Measurements from ENCODE around the gene KLHDC4. TPM values are rescaled to one million over a fixed set of nuclear protein-coding genes. Genes with fewer than 3 reads are reported as not detected.

The KLHDC4 gene
- total RNA-seq, 1 experiment from 2014 or later = 117 TPM

GRCh38 chr16:87731607-87732006 is 34.2 kb downstream of the KLHDC4 start:
- POLR2A ChIA-PET = no interaction called here

GRCh38 chr16:87729266-87729954 is 36.4 kb downstream of the KLHDC4 start:
- Mint-ChIP-seq H3K4me3 (ENCODE audit: unreplicated experiment) (no peak overlapping the region), H3K9me3 (ENCODE audit: unreplicated experiment) (no peaks in the 10 kb centered on the region), H3K27ac (ENCODE audit: unreplicated experiment) (no peak overlapping the region), H3K27me3 (ENCODE audit: insufficient read depth, unreplicated experiment) (no peaks in the 10 kb centered on the region), H3K4me1 (ENCODE audit: low read depth, unreplicated experiment) (no peaks in the 10 kb centered on the region), H3K36me3 (ENCODE audit: insufficient read depth, unreplicated experiment) (peaks cover 61% of the 10 kb centered on the region)
- CTCF ChIA-PET = no interaction called here
- Histone ChIP-seq H3K27me3 (replicated peaks; ENCODE audit: control insufficient read depth, insufficient read depth, low read length) (no peaks in the 10 kb centered on the region), H3K9me3 (no peaks in the 10 kb centered on the region), H3K36me3 (ENCODE audit: control insufficient read depth, insufficient read depth, low read length) (peaks cover 4% of the 10 kb centered on the region), H3K4me3 (ENCODE audit: low read depth, low read length) (no peak overlapping the region), H3K4me1 (no peaks in the 10 kb centered on the region)
- no peak for DNase-seq
- intact Hi-C loops (cut with micrococcal nuclease; ENCODE audit: unreplicated experiment) = no loop called here
- TF ChIP-seq CTCF (IDR thresholded peaks at IDR 0.05; ENCODE audit: insufficient read depth in 1 of 2, low read depth in 1 of 2, low read length in 1 of 2, severe bottlenecking in 1 of 2, unreplicated experiment in 1 of 2) = no peak
- POLR2A ChIA-PET = no interaction called here
- no TSS peak for BruUV-seq (replicated peaks)

More at GRCh38 chr16:87731607-87732006, 34.2 kb downstream of the KLHDC4 start:
- Histone ChIP-seq H3K27me3 (replicated peaks; ENCODE audit: control insufficient read depth, insufficient read depth, low read length) (no peaks in the 10 kb centered on the region), H3K9me3 (no peaks in the 10 kb centered on the region), H3K4me3 (ENCODE audit: low read depth, low read length) (no peak overlapping the region), H3K4me1 (no peaks in the 10 kb centered on the region), H3K36me3 (ENCODE audit: control insufficient read depth, insufficient read depth, low read length) (peaks cover 4% of the 10 kb centered on the region)
- Mint-ChIP-seq H3K27me3 (ENCODE audit: insufficient read depth, unreplicated experiment) (no peaks in the 10 kb centered on the region), H3K9me3 (ENCODE audit: unreplicated experiment) (no peaks in the 10 kb centered on the region), H3K27ac (ENCODE audit: unreplicated experiment) (no peak overlapping the region), H3K36me3 (ENCODE audit: insufficient read depth, unreplicated experiment) (peaks cover 61% of the 10 kb centered on the region), H3K4me1 (ENCODE audit: low read depth, unreplicated experiment) (no peaks in the 10 kb centered on the region), H3K4me3 (ENCODE audit: unreplicated experiment) (no peak overlapping the region)
- BruUV-seq (replicated peaks) = no TSS peak
- no peak for DNase-seq
- intact Hi-C loops (cut with micrococcal nuclease; ENCODE audit: unreplicated experiment) = no loop called here
- no peak for TF ChIP-seq CTCF (IDR thresholded peaks at IDR 0.05; ENCODE audit: insufficient read depth in 1 of 2, low read depth in 1 of 2, low read length in 1 of 2, severe bottlenecking in 1 of 2, unreplicated experiment in 1 of 2)
- CTCF ChIA-PET = interaction anchor here (0.6 kb wide), 1 partner anchor 22 kb away, joined by 4 read pairs; no protein-coding TSS in a partner anchor

- Mint-ChIP-seq H3K27me3 (ENCODE audit: insufficient read depth, unreplicated experiment) (no peaks in the 10 kb centered on the region), H3K27ac (ENCODE audit: unreplicated experiment) (no peak overlapping the region), H3K36me3 (ENCODE audit: insufficient read depth, unreplicated experiment) (peaks cover 71% of the 10 kb centered on the region), H3K4me3 (ENCODE audit: unreplicated experiment) (no peak overlapping the region), H3K9me3 (ENCODE audit: unreplicated experiment) (no peaks in the 10 kb centered on the region), H3K4me1 (ENCODE audit: low read depth, unreplicated experiment) (no peaks in the 10 kb centered on the region)
- TF ChIP-seq CTCF (IDR thresholded peaks at IDR 0.05; ENCODE audit: insufficient read depth in 1 of 2, low read depth in 1 of 2, low read length in 1 of 2, severe bottlenecking in 1 of 2, unreplicated experiment in 1 of 2) = no peak
- Histone ChIP-seq H3K4me3 (ENCODE audit: low read depth, low read length) (no peak overlapping the region), H3K4me1 (no peaks in the 10 kb centered on the region), H3K27me3 (replicated peaks; ENCODE audit: control insufficient read depth, insufficient read depth, low read length) (no peaks in the 10 kb centered on the region), H3K9me3 (no peaks in the 10 kb centered on the region), H3K36me3 (ENCODE audit: control insufficient read depth, insufficient read depth, low read length) (peaks cover 4% of the 10 kb centered on the region)
- DNase-seq = no peak
- BruUV-seq (replicated peaks) = no TSS peak
- intact Hi-C loops (cut with micrococcal nuclease; ENCODE audit: unreplicated experiment) = no loop called here
- ChIA-PET POLR2A (no interaction called here), CTCF (no interaction called here)
Measured at GRCh38 chr16:87728026-87728425, 37.8 kb downstream of the KLHDC4 start.

Data from Caco-2 (cell line).